K562 (cell line): ENCODE measurements around the gene MEFV. TPM values are rescaled to one million over a fixed set of nuclear protein-coding genes. Genes with fewer than 3 reads are reported as not detected.

ENCODE experiments used
- ATAC-seq: fragments of 200-7000 bp; cut with Tn5 transposase; 3 replicates; pipeline ENCODE4 v1.9.1; 2020; ENCODE audit warnings: moderate library complexity
- BruUV-seq: library from RNA; stranded (reverse); fragments of 400-500 nt; replicated peaks from 2 replicates; lab custom pipeline; 2021; lab: Mats Ljungman, UMichigan
- CTCF ChIA-PET: fragments of 300-600 bp; formaldehyde crosslinking; extraction: SDS; loops from one replicate; lab custom pipeline; 2021; ENCODE audit warnings: low intra/inter-chr PET ratio; lab: Yijun Ruan, JAX
- POLR2A ChIA-PET: fragments of 300-600, 350-650 bp; sonication (Branson Sonifier 250); formaldehyde crosslinking; extraction: SDS; loops from one replicate; lab custom pipeline; 2021; ENCODE audit warnings: antibody characterized with exemption, inconsistent platforms; lab: Yijun Ruan, JAX
- DNase-seq, 4 experiments: peaks; one replicate each; pipeline versions ENCODE4 v3.0.0 to v3.0.0-alpha.2; 2011 to 2018; ENCODE audit warnings: low spot score in 3 of 4, mixed read lengths in 3 of 4; ENCODE audit errors: extremely low read depth in 1 of 4
- FAIRE-seq: peaks from 2 replicates; lab custom pipeline; 2011; peaks lifted over from hg19 to GRCh38; lab: Jason Lieb, UNC
- H2AFZ ChIP-seq: 2 replicates; pipeline ENCODE4 v1.6.0; 2011; ENCODE audit warnings: low read depth, low read length, control low read depth, inconsistent platforms
- H3K27ac ChIP-seq: fragments of 200-600 bp; 3 replicates; pipeline ENCODE4 v1.8.0; 2011; ENCODE audit warnings: low read depth, mild to moderate bottlenecking, control low read depth, inconsistent platforms, low read length, moderate library complexity, mixed read lengths; ENCODE audit errors: extremely low read depth
- H3K27me3 ChIP-seq, 2 experiments: fragments of 300-600 bp in 1 of 2; 2 replicates in 1 of 2; 3 replicates in 1 of 2; pipeline versions ENCODE4 v1.6.0 to v1.8.0; 2011; ENCODE audit warnings: inconsistent platforms in 2 of 2, low read length in 2 of 2, mild to moderate bottlenecking in 1 of 2, mixed read lengths in 1 of 2, moderate library complexity in 1 of 2; ENCODE audit not compliant: control insufficient read depth in 2 of 2, insufficient read depth in 2 of 2
- H3K36me3 ChIP-seq: fragments of 300-600 bp; 3 replicates; pipeline ENCODE4 v1.8.0; 2011; ENCODE audit warnings: mild to moderate bottlenecking, low read length, inconsistent platforms; ENCODE audit not compliant: control insufficient read depth, insufficient read depth
- H3K4me1 ChIP-seq, 2 experiments: fragments of 200-600 bp in 1 of 2; replicated peaks in 1 of 2; 2 replicates in 1 of 2; 3 replicates in 1 of 2; pipeline versions ENCODE4 v1.5.1 to v1.8.0; 2011; ENCODE audit warnings: inconsistent platforms in 2 of 2, low read length in 2 of 2, mild to moderate bottlenecking in 1 of 2, mixed read lengths in 1 of 2, moderate library complexity in 1 of 2; ENCODE audit not compliant: control insufficient read depth in 2 of 2, insufficient read depth in 2 of 2
- H3K4me2 ChIP-seq: 2 replicates; pipeline ENCODE4 v1.6.1; 2011; ENCODE audit warnings: low read length, control low read depth, inconsistent platforms, mixed read lengths; ENCODE audit not compliant: insufficient read depth
- H3K4me3 ChIP-seq: fragments of 200-600 bp; sonication (generic), shearing (Covaris generic); 2 replicates; pipeline ENCODE4 v1.5.1; 2016; ENCODE audit warnings: control low read depth, inconsistent platforms
- H3K79me2 ChIP-seq: fragments of 200-600 bp; 3 replicates; pipeline ENCODE4 v1.8.0; 2011; ENCODE audit warnings: low read length, inconsistent platforms; ENCODE audit not compliant: control insufficient read depth, insufficient read depth
- H3K9ac ChIP-seq, 2 experiments: 2 replicates each; pipeline versions ENCODE4 v1.6.0 to v1.6.1; 2011; ENCODE audit warnings: low read depth in 2 of 2, low read length in 2 of 2, control low read depth in 1 of 2, inconsistent platforms in 1 of 2, mild to moderate bottlenecking in 1 of 2, mixed read lengths in 1 of 2; ENCODE audit not compliant: insufficient read depth in 1 of 2
- H3K9me1 ChIP-seq: one replicate; pipeline ENCODE4 v1.6.0; 2011; ENCODE audit warnings: inconsistent platforms, mild to moderate bottlenecking, low read length, moderate library complexity; ENCODE audit not compliant: control insufficient read depth, insufficient read depth
- H3K9me3 ChIP-seq: replicated peaks from 2 replicates; pipeline ENCODE4 v1.5.1; 2011; ENCODE audit warnings: low read depth, low read length, inconsistent platforms; ENCODE audit not compliant: control insufficient read depth, insufficient read depth
- H4K20me1 ChIP-seq: replicated peaks from 2 replicates; pipeline ENCODE4 v1.6.1; 2011; ENCODE audit warnings: low read length, inconsistent platforms, mixed read lengths; ENCODE audit not compliant: control insufficient read depth, insufficient read depth
- CBX1 ChIP-seq: sonication (generic); IDR thresholded peaks from 2 replicates; pipeline ENCODE4 v1.6.1; 2016; ENCODE audit warnings: antibody characterized with exemption, low read depth, mild to moderate bottlenecking
- CBX3 ChIP-seq, 2 experiments: IDR thresholded peaks; 1 replicate in 1 of 2; 2 replicates in 1 of 2; pipeline ENCODE4 v1.6.1; 2012; ENCODE audit warnings: inconsistent platforms in 2 of 2, low read length in 2 of 2, borderline replicate concordance in 1 of 2, control low read depth in 1 of 2
- CEBPB ChIP-seq: fragments of 450-650 bp; IDR thresholded peaks from 2 replicates; pipeline ENCODE4 v1.6.1; 2016; ENCODE audit warnings: missing genetic modification characterization, missing compliant biosample characterization
- CTCFL ChIP-seq: IDR thresholded peaks from 2 replicates; pipeline ENCODE4 v1.6.1; 2011; ENCODE audit warnings: borderline replicate concordance, low read depth, mild to moderate bottlenecking, moderate library complexity, low read length; ENCODE audit not compliant: insufficient read depth, poor library complexity, severe bottlenecking
- EP400 ChIP-seq: fragments of 450-650 bp; IDR thresholded peaks from 2 replicates; pipeline ENCODE4 v1.6.1; 2017; ENCODE audit warnings: antibody characterized with exemption, mild to moderate bottlenecking, moderate library complexity
- FUS ChIP-seq: fragments of 200-400 bp; formaldehyde crosslinking; optimal IDR thresholded peaks from 2 replicates; pipeline ENCODE3; 2017; ENCODE audit warnings: low read depth, low read length
- GABPB2 ChIP-seq: fragments of 250-450 bp; sonication (Bioruptor Pico); conservative IDR thresholded peaks from 2 replicates; pipeline ENCODE4 v1.5.1; 2021; ENCODE audit warnings: mild to moderate bottlenecking
- HDAC6 ChIP-seq: IDR thresholded peaks from 2 replicates; pipeline ENCODE4 v1.6.1; 2012; ENCODE audit warnings: low read depth, mild to moderate bottlenecking, control low read depth, inconsistent platforms, low read length, moderate library complexity
- MTA3 ChIP-seq: fragments of 450-650 bp; formaldehyde crosslinking; IDR thresholded peaks from 2 replicates; pipeline ENCODE4 v1.6.1; 2017; ENCODE audit warnings: mild to moderate bottlenecking, borderline replicate concordance
- RBM25 ChIP-seq: fragments of 200-400 bp; formaldehyde crosslinking; IDR thresholded peaks from 2 replicates; pipeline ENCODE4 v1.6.1; 2018; ENCODE audit warnings: low read length, low read depth, moderate library complexity; ENCODE audit not compliant: severe bottlenecking
- SOX6 ChIP-seq: fragments of 450-650 bp; IDR thresholded peaks from 2 replicates; pipeline ENCODE4 v1.6.1; 2014; ENCODE audit warnings: mild to moderate bottlenecking
- SRSF7 ChIP-seq: fragments of 200-400 bp; formaldehyde crosslinking; optimal IDR thresholded peaks from 2 replicates; pipeline ENCODE3; 2017; ENCODE audit warnings: mild to moderate bottlenecking, low read depth, low read length
- TRIM28 ChIP-seq: fragments of 450-650 bp; IDR thresholded peaks from 2 replicates; pipeline ENCODE4 v1.6.1; 2017
- YY1 ChIP-seq, 3 experiments: IDR thresholded peaks; 2 replicates each; pipeline ENCODE4 v1.6.1; 2011; ENCODE audit warnings: low read length in 2 of 3, mild to moderate bottlenecking in 2 of 3, moderate library complexity in 2 of 3, borderline replicate concordance in 1 of 3, control low read depth in 1 of 3, low read depth in 1 of 3; ENCODE audit not compliant: insufficient read depth in 3 of 3, insufficient replicate concordance in 2 of 3, control insufficient read depth in 1 of 3, insufficient read length in 1 of 3; ENCODE audit errors: extremely low read depth in 1 of 3
- ZC3H4 ChIP-seq: sonication (generic); formaldehyde crosslinking; IDR thresholded peaks from 2 replicates; pipeline ENCODE4 v1.9.0; 2021; ENCODE audit warnings: missing genetic modification reagents, borderline replicate concordance
- ZEB2 ChIP-seq: fragments of 450-650 bp; IDR thresholded peaks from 2 replicates; pipeline ENCODE4 v1.6.1; 2016
- ZNF274 ChIP-seq: IDR thresholded peaks from 2 replicates; pipeline ENCODE4 v1.6.1; 2011; ENCODE audit warnings: low read depth, mild to moderate bottlenecking, low read length, moderate library complexity, borderline replicate concordance
- ZNF280A ChIP-seq: fragments of 450-650 bp; IDR thresholded peaks from 2 replicates; pipeline ENCODE4 v1.6.1; 2018; ENCODE audit warnings: mild to moderate bottlenecking, low read depth; ENCODE audit not compliant: partially characterized antibody
- WGBS: fragments of 100-300 bp; shearing (Covaris generic); methylation state at CpG from one replicate; pipeline ENCODE4 v1.1.6; 2016; ENCODE audit warnings: low coverage, mixed read lengths; ENCODE audit not compliant: insufficient coverage; ENCODE audit errors: missing lambda C conversion rate; 5-methylcytosine and 5-hydroxymethylcytosine counted together
- in situ Hi-C: fragments of 300-500 bp; cut with MboI; formaldehyde crosslinking; loops from 4 replicates; pipeline ENCODE4 v1.15.0; 2018; ENCODE audit warnings: inconsistent platforms, mixed read lengths
- intact Hi-C: fragments of 100-400 bp; cut with micrococcal nuclease; formaldehyde crosslinking; loops from 2 replicates; pipeline ENCODE4 v1.14.2; 2022
- polyA plus RNA-seq, 8 experiments: library from polyadenylated mRNA; depleted of rRNA in 4 of 8; stranded (reverse) in 5 of 8; unstranded in 3 of 8; fragments of >200 nt; fragmentation: Nextera tagmentation in 2 of 8; fragmentation: Illumina TruSeq in 1 of 8; extraction: Ambion mirVana in 2 of 8; extraction: Trizol in 1 of 8; gene quantifications; 2 replicates each; pipeline versions ENCODE4 v1.2.1 to v1.2.3, GENCODE V29; 2011 to 2014; ENCODE audit warnings: inconsistent platforms in 1 of 8, missing spikeins in 1 of 8
- total RNA-seq, 7 experiments: library from RNA; depleted of rRNA in 6 of 7; stranded (reverse); fragments of >200 nt in 6 of 7; fragmentation: Illumina TruSeq in 2 of 7; extraction: Trizol in 2 of 7; gene quantifications; 2 replicates each; pipeline versions ENCODE4 v1.2.1 to v1.2.3, GENCODE V29; 2011 to 2021; ENCODE audit warnings: low replicate concordance in 1 of 7

The MEFV gene
- total and polyA plus RNA-seq, 9 of the 15 experiments (the other 6 are each of a cell fraction or from before 2014, with no cell fraction given), result 0.14 TPM; not detected in 8

GRCh38 chr16:3289998-3290673, 33.7 kb upstream of the MEFV start:
- Histone ChIP-seq H3K9ac (no peak overlapping the region), H3K4me1 (peaks cover under 1% of the 10 kb centered on the region in 2 experiments; a peak in 4 of 5 replicates), H3K27ac (no peak overlapping the region), H3K9me1 (no peaks in the 10 kb centered on the region), H3K79me2 (peaks cover 15% of the 10 kb centered on the region), H3K9me3 (peaks cover 44% of the 10 kb centered on the region), H4K20me1 (no peaks in the 10 kb centered on the region), H3K27me3 (no peaks in the 10 kb centered on the region), H2AFZ (no peak overlapping the region), H3K36me3 (peaks cover 65% of the 10 kb centered on the region), H3K4me2 (no peak overlapping the region), H3K4me3 (no peak overlapping the region)
- ATAC-seq (no peak), DNase-seq (no peak), FAIRE-seq (no peak)
- CTCF ChIA-PET, result no interaction called here
- POLR2A ChIA-PET, result interaction anchor here (1.2 to 1.8 kb wide), 2 partner anchors 15 to 23 kb away, joined by 5 read pairs; no protein-coding TSS in a partner anchor
- 95% methylated on average over 16 of the region's 16 CpGs for WGBS
- in situ Hi-C loops, result no loop called here
- intact Hi-C loops, result no loop called here
- BruUV-seq, result TSS peak; percentile 0
- TF ChIP-seq ZNF274 (peak; percentile 85), CEBPB (tag) (no peak), ZEB2 (peak; percentile 55; the same call in 1 of the 2 replicates), SOX6 (peak; percentile 43), CTCFL (no peak), RBM25 (no peak), TRIM28 (peak; percentile 97), EP400 (no peak), SRSF7 (no peak), GABPB2 (CRISPR knock-in tag) (no peak), FUS (no peak), CBX1 (peak; percentile 80), MTA3 (0 out of 2 replicates have a peak, but pooled peaks have one; percentile 30), HDAC6 (no peak), YY1 (IDR thresholded peaks at IDR 0.05; ENCODE audit: borderline replicate concordance in 1 of 3, control insufficient read depth in 1 of 3, extremely low read depth in 1 of 3, insufficient read depth in 3 of 3, insufficient read length in 1 of 3, insufficient replicate concordance in 2 of 3, low read depth in 1 of 3, low read length in 2 of 3) (no peak), CBX3 (IDR thresholded peaks at IDR 0.05; ENCODE audit: borderline replicate concordance in 1 of 2, low read length in 2 of 2) (peak in 1 of 2 experiments; percentile 92; a peak in 1 of 3 replicates), ZC3H4 (CRISPR knock-in tag) (no peak), ZNF280A (peak; percentile 86)
